HEK293T (cell line): ENCODE measurements around the gene DNAH10.

Source experiments
- CTCF ChIA-PET: fragments of 350-600 bp; formaldehyde crosslinking; extraction: SDS; loops from one replicate; lab custom pipeline; 2021; ENCODE audit warnings: antibody characterized with exemption, inconsistent platforms; lab: Yijun Ruan, JAX
- POLR2A ChIA-PET: fragments of 350-600 bp; formaldehyde crosslinking; extraction: SDS; loops from one replicate; lab custom pipeline; 2020; ENCODE audit warnings: antibody characterized with exemption, inconsistent platforms; lab: Yijun Ruan, JAX
- DNase-seq: peaks from one replicate; pipeline ENCODE4 v3.0.0; 2012; ENCODE audit warnings: mixed read lengths; ENCODE audit errors: extremely low spot score
- BHLHE40 ChIP-seq: fragments of 450-650 bp; IDR thresholded peaks from 2 replicates; pipeline ENCODE4 v1.6.1; 2016; ENCODE audit warnings: mild to moderate bottlenecking, moderate library complexity, borderline replicate concordance
- CTBP1 ChIP-seq: fragments of 450-650 bp; IDR thresholded peaks from 2 replicates; pipeline ENCODE4 v1.6.1; 2016; ENCODE audit warnings: borderline replicate concordance
- ELF4 ChIP-seq: fragments of 450-650 bp; IDR thresholded peaks from 2 replicates; pipeline ENCODE4 v1.6.1; 2017; ENCODE audit warnings: antibody characterized with exemption
- FOXA1 ChIP-seq: fragments of 450-650 bp; IDR thresholded peaks from 2 replicates; pipeline ENCODE4 v1.6.1; 2016; ENCODE audit warnings: mild to moderate bottlenecking
- FOXK2 ChIP-seq: fragments of 450-650 bp; IDR thresholded peaks from 2 replicates; pipeline ENCODE4 v1.6.1; 2016; ENCODE audit warnings: mild to moderate bottlenecking
- HDGF ChIP-seq: fragments of 450-650 bp; IDR thresholded peaks from 2 replicates; pipeline ENCODE4 v1.6.1; 2017; ENCODE audit warnings: antibody characterized with exemption, borderline replicate concordance
- L3MBTL2 ChIP-seq: fragments of 450-650 bp; conservative IDR thresholded peaks from 2 replicates; pipeline ENCODE4 v1.6.1; 2016; ENCODE audit warnings: mild to moderate bottlenecking
- LEF1 ChIP-seq: fragments of 450-650 bp; IDR thresholded peaks from 2 replicates; pipeline ENCODE4 v1.6.1; 2017; ENCODE audit warnings: mild to moderate bottlenecking, borderline replicate concordance
- NFRKB ChIP-seq: fragments of 450-650 bp; IDR thresholded peaks from 2 replicates; pipeline ENCODE4 v1.6.1; 2016; ENCODE audit warnings: mild to moderate bottlenecking, moderate library complexity
- PKNOX1 ChIP-seq: fragments of 450-650 bp; IDR thresholded peaks from 2 replicates; pipeline ENCODE4 v1.6.1; 2016
- SP1 ChIP-seq: fragments of 450-650 bp; IDR thresholded peaks from 2 replicates; pipeline ENCODE4 v1.6.1; 2017
- SUZ12 ChIP-seq: fragments of 450-650 bp; IDR thresholded peaks from 2 replicates; pipeline ENCODE4 v1.6.1; 2016; ENCODE audit warnings: mild to moderate bottlenecking
- TARDBP ChIP-seq: fragments of 450-650 bp; IDR thresholded peaks from 2 replicates; pipeline ENCODE4 v1.6.1; 2016
- ZNF384 ChIP-seq: fragments of 450-650 bp; IDR thresholded peaks from 2 replicates; pipeline ENCODE4 v1.6.1; 2016

Gene DNAH10

GRCh38 chr12:123982269-123982668 is 220.2 kb downstream of the DNAH10 start:
- TF ChIP-seq PKNOX1, result no peak
- TF ChIP-seq SP1, result no peak
- no peak for TF ChIP-seq SUZ12
- TF ChIP-seq FOXK2, result no peak
- no peak for TF ChIP-seq HDGF
- no peak for TF ChIP-seq NFRKB
- TF ChIP-seq ZNF384, result no peak
- no peak for TF ChIP-seq BHLHE40
- TF ChIP-seq ELF4, result no peak
- no peak for TF ChIP-seq TARDBP
- no peak for DNase-seq
- POLR2A ChIA-PET, result no interaction called here
- CTCF ChIA-PET, result no interaction called here

GRCh38 chr12:123983822-123984485 is 221.9 kb downstream of the DNAH10 start:
- CTCF ChIA-PET, result interaction anchor here (1.5 kb wide), 1 partner anchor 79 kb away, joined by 4 read pairs; no protein-coding TSS in a partner anchor
- POLR2A ChIA-PET, result no interaction called here

GRCh38 chr12:123984903-123985302 is 222.8 kb downstream of the DNAH10 start:
- TF ChIP-seq BHLHE40 (no peak), CTBP1 (no peak), HDGF (no peak), TARDBP (no peak), L3MBTL2 (no peak), ZNF384 (no peak), FOXK2 (no peak), PKNOX1 (no peak)
- CTCF ChIA-PET, result interaction anchor here (1.0 kb wide), 1 partner anchor 80 kb away, joined by 3 read pairs; no protein-coding TSS in a partner anchor
- DNase-seq, result no peak
- POLR2A ChIA-PET, result no interaction called here

More at GRCh38 chr12:123983822-123984485, 221.9 kb downstream of the DNAH10 start:
- DNase-seq, result peak; percentile 56
- TF ChIP-seq L3MBTL2, result no peak
- TF ChIP-seq BHLHE40, result no peak
- no peak for TF ChIP-seq HDGF
- TF ChIP-seq ELF4, result no peak
- no peak for TF ChIP-seq FOXK2
- no peak for TF ChIP-seq TARDBP
- no peak for TF ChIP-seq CTBP1
- no peak for TF ChIP-seq ZNF384
- no peak for TF ChIP-seq FOXA1
- no peak for TF ChIP-seq PKNOX1
- no peak for TF ChIP-seq LEF1
